ENCODE data around the gene ECSIT.

ECSIT gene

GRCh38 chr19:11463391-11463790 is 65.5 kb downstream of the ECSIT start:
- TF ChIP-seq REST (IDR thresholded peaks at IDR 0.05; ENCODE audit: insufficient read depth in 1 of 2, low read depth in 2 of 2, low read length in 2 of 2) (no peak), TAF1 (IDR thresholded peaks at IDR 0.05; ENCODE audit: borderline replicate concordance, insufficient read depth, low read length) (no peak), SIN3A (IDR thresholded peaks at IDR 0.05; ENCODE audit: borderline replicate concordance, insufficient read depth, low read length) (no peak), POLR2AphosphoS5 (IDR thresholded peaks at IDR 0.05; ENCODE audit: low read depth, low read length) (no peak), FOXP2 (optimal IDR thresholded peaks at IDR 0.05; ENCODE audit: borderline replicate concordance, extremely low read depth, extremely low read length, insufficient read depth) (no peak)

GRCh38 chr19:11461453-11461852 is 67.5 kb downstream of the ECSIT start:
- TF ChIP-seq TAF1 (IDR thresholded peaks at IDR 0.05; ENCODE audit: borderline replicate concordance, insufficient read depth, low read length), result no peak
- TF ChIP-seq REST (IDR thresholded peaks at IDR 0.05; ENCODE audit: insufficient read depth in 1 of 2, low read depth in 2 of 2, low read length in 2 of 2), result no peak
- no peak for TF ChIP-seq POLR2AphosphoS5 (IDR thresholded peaks at IDR 0.05; ENCODE audit: low read depth, low read length)
- no peak for TF ChIP-seq SIN3A (IDR thresholded peaks at IDR 0.05; ENCODE audit: borderline replicate concordance, insufficient read depth, low read length)
- no peak for TF ChIP-seq FOXP2 (optimal IDR thresholded peaks at IDR 0.05; ENCODE audit: borderline replicate concordance, extremely low read depth, extremely low read length, insufficient read depth)

GRCh38 chr19:11460207-11460606 is 68.7 kb downstream of the ECSIT start:
- TF ChIP-seq REST (IDR thresholded peaks at IDR 0.05; ENCODE audit: insufficient read depth in 1 of 2, low read depth in 2 of 2, low read length in 2 of 2) (no peak), POLR2AphosphoS5 (IDR thresholded peaks at IDR 0.05; ENCODE audit: low read depth, low read length) (no peak), FOXP2 (optimal IDR thresholded peaks at IDR 0.05; ENCODE audit: borderline replicate concordance, extremely low read depth, extremely low read length, insufficient read depth) (no peak)

- no peak for TF ChIP-seq SIN3A (IDR thresholded peaks at IDR 0.05; ENCODE audit: borderline replicate concordance, insufficient read depth, low read length)
- no peak for TF ChIP-seq POLR2AphosphoS5 (IDR thresholded peaks at IDR 0.05; ENCODE audit: low read depth, low read length)
- TF ChIP-seq FOXP2 (optimal IDR thresholded peaks at IDR 0.05; ENCODE audit: borderline replicate concordance, extremely low read depth, extremely low read length, insufficient read depth), result no peak
- no peak for TF ChIP-seq TAF1 (IDR thresholded peaks at IDR 0.05; ENCODE audit: borderline replicate concordance, insufficient read depth, low read length)
- TF ChIP-seq REST (IDR thresholded peaks at IDR 0.05; ENCODE audit: insufficient read depth in 1 of 2, low read depth in 2 of 2, low read length in 2 of 2), result no peak
These were observed 70.6 kb downstream of the ECSIT start for GRCh38 chr19:11458236-11458900.

GRCh38 chr19:11457831-11458230 is 71.1 kb downstream of the ECSIT start:
- no peak for TF ChIP-seq REST (IDR thresholded peaks at IDR 0.05; ENCODE audit: insufficient read depth in 1 of 2, low read depth in 2 of 2, low read length in 2 of 2)
- TF ChIP-seq FOXP2 (optimal IDR thresholded peaks at IDR 0.05; ENCODE audit: borderline replicate concordance, extremely low read depth, extremely low read length, insufficient read depth), result no peak
- no peak for TF ChIP-seq SIN3A (IDR thresholded peaks at IDR 0.05; ENCODE audit: borderline replicate concordance, insufficient read depth, low read length)
- TF ChIP-seq TAF1 (IDR thresholded peaks at IDR 0.05; ENCODE audit: borderline replicate concordance, insufficient read depth, low read length), result no peak
- TF ChIP-seq POLR2AphosphoS5 (IDR thresholded peaks at IDR 0.05; ENCODE audit: low read depth, low read length), result no peak

All from PFSK-1 (cell line).